Measurements from ENCODE around the gene TMEM45B.

GRCh38 chr11:129769059-129769458 is 46.6 kb upstream of the TMEM45B start:
- no peak for TF ChIP-seq CTCF (IDR thresholded peaks at IDR 0.05)
- TF ChIP-seq POLR2AphosphoS5 (IDR thresholded peaks at IDR 0.05): no peak
- no peak for TF ChIP-seq POLR2A (IDR thresholded peaks at IDR 0.05)
- no peak for TF ChIP-seq EP300 (IDR thresholded peaks at IDR 0.05)
